SKM-1 treated with dmso at 0.1 percent for 144 hours (cell line): ENCODE results near the gene ACAD8.
"Not testable (repeated sequence)": the region's sequence is repeated elsewhere in the genome, so short reads cannot be mapped to it uniquely, and the experiment has no call there.

Source experiments
- DNase-seq: peaks from one replicate; lab custom pipeline; 2025; ENCODE audit not compliant: unreplicated experiment; lab: John Stamatoyannopoulos, UW

Gene ACAD8

DNA sequence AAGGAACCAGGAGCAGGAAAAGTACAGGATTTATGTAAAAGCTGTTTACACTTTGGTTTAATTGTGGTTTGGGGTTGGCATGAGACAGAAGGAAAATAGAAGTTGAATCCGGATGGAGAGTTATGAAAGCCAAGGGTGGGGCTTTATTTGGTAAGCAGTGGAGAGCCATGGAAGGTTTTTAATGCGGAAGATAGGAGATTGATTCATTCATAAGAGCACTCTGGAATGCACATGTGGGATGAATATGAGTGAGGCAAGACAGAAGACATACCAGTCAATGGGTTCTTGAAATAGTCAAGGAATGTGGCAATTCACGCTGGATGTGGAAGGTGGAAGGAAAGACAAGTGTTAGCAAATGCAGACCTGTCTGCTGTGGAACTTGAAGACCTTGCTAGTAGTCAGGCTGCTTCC is 13.5 kb downstream of the ACAD8 start:
- DNase-seq: no peak

DNA sequence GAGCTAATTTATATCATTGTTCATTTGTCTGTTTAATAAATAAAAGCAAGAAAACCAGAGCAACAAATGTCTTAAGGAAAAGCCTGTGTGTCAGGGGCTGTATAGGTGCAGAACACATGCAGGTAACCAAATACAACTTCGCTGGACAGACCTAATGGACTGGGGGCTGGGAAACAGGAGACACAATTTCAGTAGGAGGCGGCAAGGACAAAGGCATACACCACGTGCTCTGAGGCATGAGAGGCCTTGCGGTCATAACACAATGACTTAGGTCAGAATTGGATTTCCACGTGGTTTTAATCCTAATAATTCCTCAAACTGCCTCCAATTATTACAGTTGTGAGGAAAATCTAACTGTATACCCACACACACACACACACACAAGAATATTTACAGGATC is 14.1 kb downstream of the ACAD8 start:
- no peak for DNase-seq

DNA sequence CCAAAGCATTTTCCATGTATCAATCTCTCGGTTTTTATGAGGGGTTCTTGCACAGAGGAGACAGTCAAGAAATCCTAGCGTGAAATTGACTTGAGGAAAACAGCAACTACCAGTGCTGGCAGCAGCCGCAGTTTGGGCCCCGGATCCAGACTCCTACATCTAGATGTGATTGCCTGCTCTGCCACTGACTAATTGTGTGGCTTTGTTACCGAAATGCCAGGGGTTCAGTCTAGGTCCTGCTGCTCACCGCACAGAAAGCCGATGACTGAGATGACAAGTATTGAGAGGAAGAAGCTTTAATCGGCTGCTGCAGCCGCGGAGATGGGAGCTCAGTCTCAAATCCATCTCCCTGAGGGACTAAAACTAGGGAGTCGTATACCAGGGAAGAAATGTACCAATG is 14.6 kb downstream of the ACAD8 start:
- no peak for DNase-seq

DNA sequence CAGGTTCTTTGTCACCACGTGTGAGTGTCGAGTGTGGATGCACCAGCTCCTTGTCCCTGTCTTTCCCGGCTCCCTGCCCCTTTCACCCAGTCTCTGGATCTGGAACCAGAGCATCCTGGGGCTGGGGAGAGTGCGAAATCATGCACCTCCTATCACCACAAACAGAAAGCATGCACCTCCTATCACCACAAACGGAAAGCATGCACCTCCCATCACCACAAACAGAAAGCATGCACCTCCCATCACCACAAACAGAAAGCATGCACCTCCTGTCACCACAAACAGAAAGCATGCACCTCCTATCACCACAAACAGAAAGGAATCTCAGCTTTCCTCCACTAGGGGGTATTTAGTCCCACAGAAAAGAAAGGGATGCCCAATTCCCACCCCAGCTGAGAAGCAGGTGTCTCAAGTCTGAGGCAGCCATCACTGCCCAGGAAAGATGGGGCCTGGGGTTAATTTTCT is 16.9 kb downstream of the ACAD8 start:
- DNase-seq: no peak

DNA sequence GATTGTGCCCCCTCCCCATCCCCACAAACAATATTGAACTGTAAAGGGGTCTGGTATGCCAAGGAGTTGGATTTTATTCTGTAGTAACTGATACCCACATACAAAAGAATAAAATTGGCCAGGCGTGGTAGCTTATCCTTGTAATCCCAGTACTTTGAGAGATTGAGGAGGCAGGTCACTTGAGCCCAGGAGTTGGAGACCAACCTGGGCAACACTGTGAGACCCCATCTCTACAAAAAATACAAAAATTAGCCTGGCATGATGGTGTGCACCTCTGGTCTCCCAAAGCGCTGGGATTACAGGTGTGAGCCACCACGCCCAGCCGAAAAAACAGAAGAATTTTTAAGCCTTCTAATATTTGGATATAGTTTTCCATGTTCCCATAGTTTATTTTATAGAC is 18.6 kb downstream of the ACAD8 start:
- no peak for DNase-seq

DNA sequence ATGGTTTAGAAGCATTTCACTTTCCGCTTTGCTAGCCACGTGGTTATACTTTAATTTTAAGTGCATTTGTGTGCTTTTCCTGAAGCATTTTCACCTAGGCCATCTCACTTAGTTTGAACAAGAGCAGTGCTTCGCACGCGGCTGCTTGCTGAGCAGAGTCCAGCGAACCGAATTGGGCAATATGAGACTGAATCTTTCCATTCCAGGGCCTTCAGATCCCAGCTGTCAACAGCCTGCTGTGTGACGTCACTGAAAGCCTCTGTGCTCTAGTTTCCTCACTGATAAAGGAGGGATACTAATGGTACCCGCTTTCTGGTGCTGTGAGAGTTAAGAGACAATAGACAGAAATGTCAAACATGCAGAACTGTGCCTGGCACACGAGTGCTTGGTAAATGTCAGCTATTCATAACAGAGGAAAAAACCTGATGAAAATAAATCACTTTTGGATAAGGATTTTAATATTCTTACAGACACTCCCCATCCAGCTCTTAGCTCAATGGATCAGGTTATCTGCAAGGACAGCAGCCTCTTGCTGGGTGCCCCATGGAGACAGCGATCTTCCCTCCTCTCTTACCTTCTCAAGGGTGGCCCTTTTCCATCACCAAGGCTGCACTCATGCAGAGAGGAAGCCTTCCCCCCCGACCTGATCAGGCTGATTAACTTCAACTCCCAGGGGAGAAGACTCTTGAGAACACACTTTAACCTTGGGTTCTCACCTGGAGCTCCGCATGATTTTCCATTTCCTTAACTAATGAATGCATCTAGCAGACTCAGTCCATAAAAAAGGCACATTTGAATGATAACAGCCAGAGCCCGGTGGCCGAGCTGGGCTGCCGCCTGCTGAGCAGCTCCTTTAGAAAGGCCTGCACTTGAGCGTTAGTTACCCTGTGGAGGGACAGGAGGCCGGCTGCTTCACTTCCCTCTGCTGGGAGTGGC is 19.3 kb downstream of the ACAD8 start:
- DNase-seq: no peak

DNA sequence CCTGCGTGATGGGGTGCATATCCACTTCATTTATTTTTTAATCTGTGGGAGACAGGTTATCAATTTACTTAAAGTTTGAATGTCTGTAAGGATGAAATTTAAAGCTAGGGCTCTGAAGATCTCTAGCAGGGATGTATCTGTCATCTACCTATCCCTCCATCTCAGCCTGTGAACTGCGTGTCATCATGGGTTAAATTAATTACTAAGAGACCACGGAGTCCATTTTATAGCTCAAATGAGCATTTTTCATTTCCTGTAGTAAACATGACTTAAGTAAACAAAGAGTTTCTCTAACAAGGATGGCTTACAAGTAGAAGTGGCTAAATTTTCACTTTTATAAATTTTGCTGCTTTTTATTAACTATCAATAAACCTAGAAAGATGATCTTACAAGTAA is 19.9 kb downstream of the ACAD8 start:
- no peak for DNase-seq

DNA sequence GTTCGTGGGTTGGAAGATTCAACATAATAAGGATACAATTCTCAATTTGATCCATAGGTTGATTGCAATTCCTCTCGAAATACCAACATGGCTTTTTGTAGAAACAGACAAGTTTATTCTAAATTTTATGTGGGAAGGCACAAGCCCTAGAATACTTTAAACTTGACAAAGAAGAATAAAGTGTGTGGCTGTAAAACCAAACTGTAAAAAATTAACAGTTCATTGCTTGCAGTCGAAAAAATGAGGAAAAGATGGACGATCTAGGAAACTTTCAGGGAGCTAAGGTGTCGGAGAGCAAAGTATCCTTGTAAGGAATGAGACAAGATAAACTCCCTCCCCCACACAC is 21.8 kb downstream of the ACAD8 start:
- no peak for DNase-seq

DNA sequence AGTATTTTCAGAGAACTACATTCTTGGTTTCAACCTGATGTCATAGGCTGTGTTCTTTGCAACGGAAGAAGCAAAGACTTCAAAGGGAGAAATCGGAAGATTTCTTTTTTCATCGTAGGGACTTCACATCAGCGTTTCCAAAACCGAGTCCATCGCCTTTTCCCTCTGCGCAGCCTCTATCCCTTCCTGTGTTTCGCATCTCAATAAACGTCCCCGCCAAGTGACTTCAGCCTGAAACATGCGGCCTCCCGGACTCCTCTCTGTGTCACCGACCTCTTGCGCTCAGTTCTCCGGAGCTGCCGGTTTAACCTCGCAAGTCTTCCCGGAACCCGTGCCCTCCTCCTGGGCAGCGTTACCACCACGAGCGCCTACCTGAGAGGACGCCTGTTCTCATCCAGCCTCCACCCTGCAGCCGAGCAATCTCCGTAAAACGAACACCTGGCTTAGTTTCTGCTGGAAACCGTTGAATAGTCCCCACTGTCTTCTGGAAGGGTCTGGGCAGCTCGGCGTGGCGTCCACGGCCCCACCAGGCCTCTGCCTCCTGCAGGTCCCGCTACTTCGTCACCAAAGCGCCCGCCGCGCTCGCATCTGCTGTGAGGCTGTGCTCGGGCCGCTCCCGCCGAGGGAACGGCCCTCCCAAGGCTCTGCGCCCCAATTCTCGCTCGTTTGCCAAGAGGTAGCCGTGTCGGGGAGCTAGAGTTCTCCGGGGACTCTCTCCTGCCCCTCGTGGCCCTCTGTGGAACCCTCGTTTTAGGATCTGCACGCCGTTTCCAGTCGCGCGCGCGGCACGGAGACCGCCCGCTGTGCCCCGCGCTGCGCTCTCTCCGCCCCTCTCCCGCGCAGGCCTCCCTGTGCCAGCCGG is 22.4 kb downstream of the ACAD8 start, which contains the start of gene GLB1L3:
TSS of gene GLB1L3 (plus strand) at position 846 of the 862 bp plus-strand sequence. CDS start 362 bp downstream, outside the sequence.
- no peak for DNase-seq

DNA sequence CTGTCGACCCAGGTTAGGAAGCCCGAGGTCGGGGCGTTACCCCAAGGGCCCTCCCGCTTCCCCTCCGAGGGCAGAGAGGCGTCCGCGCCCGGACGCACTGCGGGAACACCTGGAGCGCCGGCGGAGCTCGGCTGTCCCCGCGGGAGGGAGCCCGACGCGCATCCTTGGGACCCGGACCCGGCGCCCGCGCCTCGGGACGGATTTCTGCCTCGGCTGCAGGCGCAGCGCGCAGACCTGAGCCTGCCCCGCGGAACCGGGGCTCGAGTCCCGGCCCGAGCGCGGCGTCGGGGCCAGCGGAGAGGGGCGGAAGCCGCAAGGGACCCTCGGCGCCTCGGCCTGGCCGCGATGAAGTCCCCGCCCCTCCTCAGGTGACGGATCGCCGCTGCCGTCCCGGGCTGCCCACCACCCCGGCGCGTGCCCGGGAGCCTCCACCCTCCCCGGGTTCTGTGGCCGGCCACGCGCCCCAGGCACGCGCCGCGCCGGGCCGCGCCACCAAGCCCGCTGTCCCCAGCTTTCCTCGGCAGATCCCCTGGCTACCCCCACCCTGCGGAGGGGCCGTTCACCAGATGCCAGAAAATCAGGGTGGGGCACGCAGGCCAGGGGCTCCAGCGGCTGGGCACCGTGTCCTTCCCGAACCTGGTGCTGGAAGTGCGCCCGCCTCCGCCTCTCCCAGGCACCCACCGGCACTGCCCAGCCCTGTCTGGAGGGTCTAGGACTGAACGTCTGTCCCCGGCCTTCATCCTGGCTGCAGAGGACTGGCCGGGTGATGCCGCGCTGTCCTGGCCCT is 23.2 kb downstream of the ACAD8 start:
- DNase-seq: no peak

DNA sequence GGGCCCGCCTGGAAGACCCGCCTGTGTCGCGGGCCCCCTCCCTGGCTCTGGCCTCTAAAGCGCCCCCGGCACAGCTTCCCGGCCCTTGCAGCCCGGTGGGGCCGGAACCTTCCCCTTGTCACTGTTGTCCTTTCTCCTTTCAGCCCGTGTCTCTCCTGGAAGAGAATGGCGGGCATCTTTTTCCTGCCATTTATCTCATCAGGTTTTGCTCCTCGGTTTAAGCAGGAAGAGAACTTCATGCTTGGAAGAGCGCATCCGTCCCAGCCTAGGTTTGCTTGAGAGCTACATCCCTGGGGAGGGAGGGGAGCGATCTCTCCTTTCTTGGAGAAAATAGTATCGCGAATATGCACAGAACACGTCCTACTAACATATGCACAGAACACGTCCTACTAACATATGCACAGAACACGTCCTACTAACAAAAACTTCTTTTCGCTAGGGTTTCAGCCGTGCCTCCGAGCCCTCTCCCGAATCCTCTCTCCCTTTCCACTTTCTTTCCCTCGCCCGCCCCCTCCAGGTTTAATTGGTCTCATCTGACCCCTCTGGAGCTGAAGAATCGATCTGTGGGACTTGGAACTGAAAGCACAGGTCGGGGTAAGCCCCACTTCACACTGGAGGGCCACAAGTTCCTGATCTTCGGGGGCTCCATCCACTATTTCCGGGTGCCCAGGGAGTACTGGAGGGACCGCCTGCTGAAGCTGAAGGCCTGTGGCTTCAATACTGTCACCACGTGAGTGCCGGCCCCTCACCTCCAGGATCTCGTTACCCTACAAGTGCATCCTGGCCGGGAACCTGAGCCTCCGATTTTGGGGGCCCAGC is 24.0 kb downstream of the ACAD8 start:
- DNase-seq: no peak

DNA sequence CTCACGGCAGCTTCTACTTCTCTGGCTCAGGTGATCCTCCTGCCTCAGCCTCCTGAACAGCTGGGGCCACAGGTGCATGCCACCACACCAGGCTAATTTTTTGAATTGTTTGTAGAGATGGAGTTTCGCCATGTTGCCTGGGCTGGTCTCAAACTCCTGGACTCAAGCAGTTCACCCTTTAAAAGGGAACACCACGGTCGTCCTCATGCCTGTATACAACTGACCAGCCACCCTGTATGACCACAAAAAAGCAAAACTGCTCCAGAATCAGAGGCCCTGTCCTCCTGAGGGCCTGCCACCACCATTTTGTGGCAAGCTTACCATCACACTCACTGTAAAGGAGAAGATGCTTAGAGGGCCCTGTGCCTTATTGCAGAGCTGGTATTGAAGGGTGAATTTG is 25.0 kb downstream of the ACAD8 start:
- no peak for DNase-seq

DNA sequence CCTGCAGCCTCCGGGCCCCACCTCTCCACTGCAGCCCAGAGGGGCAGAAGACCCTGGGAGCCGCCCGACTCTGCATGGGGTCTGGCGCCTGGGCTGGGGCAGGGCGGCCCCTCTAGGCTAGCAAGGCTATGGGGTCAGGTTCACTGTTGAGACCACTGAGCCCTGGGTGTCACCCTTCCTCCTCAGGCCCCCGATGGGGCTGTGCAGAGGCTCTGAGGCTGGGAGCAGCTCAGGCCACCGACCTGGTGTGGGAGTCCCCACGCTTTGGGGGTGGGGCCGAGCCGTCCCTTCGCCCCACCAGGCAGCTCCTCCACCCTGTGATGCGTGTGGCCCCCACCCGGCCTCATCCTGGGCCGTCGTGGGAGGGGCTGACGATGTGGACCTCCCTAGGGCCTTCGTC is 28.3 kb downstream of the ACAD8 start:
- not testable (repeated sequence) for DNase-seq

DNA sequence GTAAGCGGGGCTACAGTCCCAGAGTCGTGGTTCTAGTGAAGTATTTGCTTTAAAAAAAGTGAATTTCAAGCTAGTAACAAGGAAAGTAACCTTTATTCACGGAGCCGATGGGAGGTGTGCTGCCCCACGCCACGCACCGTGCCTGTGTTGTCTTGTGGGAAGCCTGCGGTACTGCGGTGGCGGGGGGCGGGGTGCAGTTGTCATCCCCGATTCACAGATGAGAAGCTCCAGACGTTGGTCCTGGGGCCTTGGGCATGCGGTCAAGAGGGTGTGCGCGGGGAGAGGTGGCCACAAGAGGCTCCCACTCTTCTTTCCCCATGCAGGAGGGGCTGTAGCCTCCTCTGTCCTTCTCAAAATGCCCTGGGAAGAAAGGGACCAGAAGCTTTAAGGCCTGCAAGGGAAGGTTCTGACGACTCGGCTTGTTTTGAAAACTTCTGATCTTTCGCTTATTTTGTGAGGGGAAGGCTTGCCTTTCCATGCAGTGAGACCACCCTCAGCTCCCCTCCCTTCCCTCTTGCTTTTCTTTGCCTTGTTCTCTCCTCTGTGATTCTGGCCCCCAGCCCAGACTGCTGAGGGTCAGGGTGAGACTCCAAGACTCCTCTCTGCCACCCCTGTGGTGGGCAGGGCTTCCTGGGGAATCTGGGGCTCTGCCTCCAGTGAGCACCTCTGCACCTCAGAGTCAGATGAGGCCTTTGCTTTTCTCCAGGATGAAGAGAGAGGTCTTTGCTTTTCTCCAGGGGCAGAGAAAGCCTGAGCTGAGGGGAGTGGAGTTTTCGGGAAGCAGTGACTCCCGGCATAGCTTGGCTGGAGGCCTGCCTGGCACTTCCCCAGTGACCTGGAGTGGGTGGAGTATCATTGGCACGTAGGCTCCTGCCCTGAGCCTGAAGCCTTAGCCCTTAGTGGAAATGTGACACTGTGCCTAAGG is 29.0 kb downstream of the ACAD8 start:
- DNase-seq: no peak

DNA sequence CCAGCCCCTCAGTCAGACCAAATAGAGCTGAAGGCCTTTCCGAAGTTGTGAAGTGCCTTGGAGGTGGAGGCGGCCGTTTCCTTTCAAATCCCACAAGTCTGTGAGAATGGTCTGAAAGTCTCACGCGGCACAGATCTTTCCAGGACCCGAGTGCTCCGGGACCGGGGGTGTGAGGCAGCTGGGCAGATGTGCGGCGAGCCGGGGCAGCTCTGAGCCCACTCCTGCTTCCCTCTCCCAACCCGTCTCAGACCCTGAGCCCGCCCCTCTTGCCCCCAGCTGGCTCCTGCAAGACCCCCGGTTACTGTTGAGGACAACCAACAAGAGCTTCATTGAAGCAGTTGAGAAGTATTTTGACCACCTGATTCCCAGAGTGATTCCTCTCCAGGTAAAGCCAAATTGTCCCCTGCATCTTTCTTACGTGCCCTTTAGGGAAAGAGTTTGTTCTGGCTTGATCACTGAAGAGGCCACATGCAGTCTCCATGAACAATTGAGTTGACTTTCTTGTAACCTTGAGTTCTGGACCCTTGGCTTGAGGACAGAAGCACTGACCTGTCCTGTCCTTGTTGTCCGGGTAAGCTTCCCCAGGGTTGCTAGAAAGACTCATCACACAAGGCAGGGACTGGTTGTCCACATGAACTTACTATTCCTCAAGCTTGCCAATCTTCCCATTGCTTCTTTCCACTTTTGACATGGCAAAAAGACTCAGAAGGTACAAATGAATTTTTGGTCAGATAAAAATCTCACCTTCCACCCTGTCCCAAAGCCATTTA is 30.3 kb downstream of the ACAD8 start:
- DNase-seq: no peak

DNA sequence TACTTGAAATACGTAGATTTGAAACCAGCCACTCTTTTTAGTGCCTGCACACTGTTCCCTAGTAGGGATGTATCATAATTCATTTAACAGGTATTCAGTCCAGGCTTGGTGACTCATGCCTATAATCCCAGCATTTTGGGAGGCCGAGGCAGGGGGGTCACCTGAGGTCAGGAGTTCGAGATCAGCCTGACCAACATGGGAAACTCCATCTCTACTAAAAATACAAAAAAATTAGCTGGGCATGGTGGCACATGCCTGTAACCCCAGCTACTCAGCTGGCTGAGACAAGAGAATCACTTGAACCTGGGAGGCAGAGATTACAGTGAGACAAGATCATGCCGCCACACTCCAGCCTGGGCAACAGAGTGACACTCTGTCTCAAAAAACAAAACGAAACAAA is 31.0 kb downstream of the ACAD8 start:
- DNase-seq: not testable (repeated sequence)

DNA sequence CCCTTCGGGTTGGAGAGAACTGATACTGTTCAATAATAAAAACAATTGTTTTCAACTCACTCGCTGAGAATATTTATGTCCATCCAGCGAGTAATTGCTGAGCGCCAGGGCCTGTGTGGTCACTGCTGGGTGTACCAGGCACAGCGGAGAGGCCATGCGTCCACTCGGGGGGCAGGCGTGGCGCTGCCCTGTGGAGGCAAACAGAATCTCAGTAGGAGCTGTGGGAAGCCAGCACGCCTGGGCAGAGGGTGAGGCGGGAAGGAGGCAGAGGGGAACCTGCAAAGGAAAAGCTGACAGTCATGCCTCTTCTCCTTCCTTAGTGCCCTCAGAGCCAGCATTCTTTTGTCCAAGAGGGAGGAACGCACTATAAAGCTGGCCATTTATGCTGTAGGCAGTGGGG is 34.2 kb downstream of the ACAD8 start:
- no peak for DNase-seq

DNA sequence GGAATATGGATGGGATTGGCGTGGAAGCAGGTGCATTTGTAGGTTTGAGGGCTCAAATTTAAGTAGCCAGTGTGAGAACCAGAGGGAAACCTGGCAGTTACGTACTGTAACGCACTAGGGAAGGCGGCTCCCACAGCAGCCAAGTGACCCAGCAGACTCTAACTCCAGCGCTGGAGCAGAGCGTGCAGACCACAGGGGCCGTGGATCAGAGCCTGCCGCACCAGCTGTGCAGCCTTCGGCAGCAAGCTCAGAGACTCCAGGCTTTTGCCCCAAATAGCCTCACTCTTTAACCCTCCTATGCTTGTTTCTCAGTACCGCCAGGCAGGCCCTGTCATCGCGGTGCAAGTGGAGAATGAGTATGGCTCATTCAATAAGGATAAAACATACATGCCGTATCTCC is 35.1 kb downstream of the ACAD8 start:
- no peak for DNase-seq
